Natural killer cell treated with Interleukin-12 subunit alpha and Interleukin-12 subunit beta and Interleukin-15 and Interleukin-18, amount 100 ng/mL, for 72 hours (primary cell): Measurements from ENCODE around the gene FLT3. TPM values are rescaled to one million over a fixed set of nuclear protein-coding genes. Genes with fewer than 3 reads are reported as not detected.
"Not testable (repeated sequence)": the region's sequence is repeated elsewhere in the genome, so short reads cannot be mapped to it uniquely, and the experiment has no call there.

Experiments used
- ATAC-seq, 2 donors: fragments of 150-1000 bp; cut with Tn5 transposase in 1 of 2; sonication (Bioruptor Pico), chemical (Tn5 transposase) in 1 of 2; 2 replicates each; pipeline ENCODE4 v1.10.0; 2021
- DNase-seq: peaks from one replicate; pipeline ENCODE4 v3.0.0; 2022; ENCODE audit warnings: low spot score
- H3K27ac Mint-ChIP-seq, 2 donors: 1 replicate in 1 of 2; 2 replicates in 1 of 2; pipeline ENCODE4 v1.8.0; 2022; ENCODE audit warnings: mixed read lengths in 2 of 2, mild to moderate bottlenecking in 1 of 2, moderate library complexity in 1 of 2
- H3K27me3 Mint-ChIP-seq, 2 donors: 1 replicate in 1 of 2; 2 replicates in 1 of 2; pipeline ENCODE4 v1.8.0; 2022; ENCODE audit warnings: mixed read lengths in 2 of 2
- H3K36me3 Mint-ChIP-seq: one replicate; pipeline ENCODE4 v1.8.0; 2022; ENCODE audit warnings: mixed read lengths
- H3K4me1 Mint-ChIP-seq, 2 donors: 1 replicate in 1 of 2; 2 replicates in 1 of 2; pipeline ENCODE4 v1.8.0; 2022; ENCODE audit warnings: low read depth in 2 of 2, mixed read lengths in 2 of 2, mild to moderate bottlenecking in 1 of 2
- H3K4me3 Mint-ChIP-seq: one replicate; pipeline ENCODE4 v1.8.0; 2022; ENCODE audit warnings: mixed read lengths
- H3K9me3 Mint-ChIP-seq: 2 replicates; pipeline ENCODE4 v1.8.0; 2022; ENCODE audit warnings: mixed read lengths
- total RNA-seq, 2 donors: library from RNA; stranded (reverse); gene quantifications; one replicate each; pipeline ENCODE4 v1.2.3, GENCODE V29; 2022

Gene FLT3
- total RNA-seq, 2 donors from 2014 or later: not detected

- H3K4me1 Mint-ChIP-seq: peaks cover 0 to 7% of the 10 kb centered on the region in 2 donors
- DNase-seq (no peak), ATAC-seq (no peak)
- no peaks in the 10 kb centered on the region for H3K9me3 Mint-ChIP-seq
- no peaks in the 10 kb centered on the region for H3K36me3 Mint-ChIP-seq
- no peak overlapping the region for H3K4me3 Mint-ChIP-seq
- H3K27me3 Mint-ChIP-seq: peaks cover 53 to 64% of the 10 kb centered on the region in 2 donors
- no peak overlapping the region for H3K27ac Mint-ChIP-seq
These were observed 134.4 kb downstream of the FLT3 start for GRCh38 chr13:27965740-27966640.

- no peaks in the 10 kb centered on the region for H3K36me3 Mint-ChIP-seq
- DNase-seq: no peak
- H3K4me3 Mint-ChIP-seq: no peak overlapping the region
- peaks cover 0 to 7% of the 10 kb centered on the region in 2 donors for H3K4me1 Mint-ChIP-seq
- H3K27ac Mint-ChIP-seq: no peak overlapping the region
- no peaks in the 10 kb centered on the region for H3K9me3 Mint-ChIP-seq
- ATAC-seq: no peak
- peaks cover 47 to 58% of the 10 kb centered on the region in 2 donors for H3K27me3 Mint-ChIP-seq
These were observed 135.0 kb downstream of the FLT3 start for GRCh38 chr13:27965343-27965739.

- no peak for DNase-seq
- no peak overlapping the region for H3K27ac Mint-ChIP-seq
- H3K36me3 Mint-ChIP-seq: no peaks in the 10 kb centered on the region
- no peaks in the 10 kb centered on the region for H3K9me3 Mint-ChIP-seq
- H3K4me3 Mint-ChIP-seq: no peak overlapping the region
- ATAC-seq: no peak
- H3K4me1 Mint-ChIP-seq: peaks cover 0 to 7% of the 10 kb centered on the region in 2 donors
- H3K27me3 Mint-ChIP-seq: peaks cover 48 to 61% of the 10 kb centered on the region in 2 donors
These were observed 135.5 kb downstream of the FLT3 start for GRCh38 chr13:27964741-27965323.

GRCh38 chr13:27964206-27964605 is 136.2 kb downstream of the FLT3 start:
- H3K36me3 Mint-ChIP-seq, H3K4me3 Mint-ChIP-seq, ATAC-seq, DNase-seq, H3K27ac Mint-ChIP-seq, H3K9me3 Mint-ChIP-seq, H3K4me1 Mint-ChIP-seq: not testable (repeated sequence)
- peaks cover 44 to 60% of the 10 kb centered on the region in 2 donors for H3K27me3 Mint-ChIP-seq

GRCh38 chr13:27963491-27963890 is 136.9 kb downstream of the FLT3 start:
- peaks cover 0 to 4% of the 10 kb centered on the region in 2 donors for H3K4me1 Mint-ChIP-seq
- H3K27ac Mint-ChIP-seq: no peak overlapping the region
- peaks cover 44 to 64% of the 10 kb centered on the region in 2 donors for H3K27me3 Mint-ChIP-seq
- H3K4me3 Mint-ChIP-seq: no peak overlapping the region
- H3K9me3 Mint-ChIP-seq: no peaks in the 10 kb centered on the region
- no peaks in the 10 kb centered on the region for H3K36me3 Mint-ChIP-seq
- ATAC-seq (no peak), DNase-seq (no peak)

- Mint-ChIP-seq H3K4me3 (no peak overlapping the region), H3K27me3 (peaks cover 43 to 65% of the 10 kb centered on the region in 2 donors), H3K9me3 (no peaks in the 10 kb centered on the region), H3K27ac (no peak overlapping the region), H3K4me1 (peaks cover 0 to 4% of the 10 kb centered on the region in 2 donors), H3K36me3 (no peaks in the 10 kb centered on the region)
- DNase-seq: no peak
- no peak for ATAC-seq
These were observed 137.4 kb downstream of the FLT3 start for GRCh38 chr13:27962982-27963381.

GRCh38 chr13:27962128-27962841 is 138.1 kb downstream of the FLT3 start:
- Mint-ChIP-seq H3K27ac (no peak overlapping the region), H3K4me3 (no peak overlapping the region), H3K4me1 (no peaks in the 10 kb centered on the region), H3K36me3 (no peaks in the 10 kb centered on the region), H3K27me3 (peaks cover 39 to 63% of the 10 kb centered on the region in 2 donors), H3K9me3 (no peaks in the 10 kb centered on the region)
- ATAC-seq (no peak), DNase-seq (no peak)

GRCh38 chr13:27961227-27962085 is 138.9 kb downstream of the FLT3 start:
- ATAC-seq: no peak
- Mint-ChIP-seq H3K27me3 (peaks cover 40 to 61% of the 10 kb centered on the region in 2 donors), H3K27ac (no peak overlapping the region), H3K4me1 (no peaks in the 10 kb centered on the region), H3K9me3 (no peaks in the 10 kb centered on the region), H3K36me3 (no peaks in the 10 kb centered on the region), H3K4me3 (no peak overlapping the region)
- no peak for DNase-seq

- DNase-seq (no peak), ATAC-seq (peak; percentile 37 to 64)
- no peaks in the 10 kb centered on the region for H3K9me3 Mint-ChIP-seq
- no peak overlapping the region for H3K27ac Mint-ChIP-seq
- no peaks in the 10 kb centered on the region for H3K36me3 Mint-ChIP-seq
- no peaks in the 10 kb centered on the region for H3K4me1 Mint-ChIP-seq
- peak overlapping the region; percentile 44 for H3K4me3 Mint-ChIP-seq
- H3K27me3 Mint-ChIP-seq: peaks cover 38 to 56% of the 10 kb centered on the region in 2 donors
These were observed 139.8 kb downstream of the FLT3 start for GRCh38 chr13:27960362-27961226.

GRCh38 chr13:27959976-27960361 is 140.4 kb downstream of the FLT3 start:
- ATAC-seq: no peak
- Mint-ChIP-seq H3K4me1 (no peaks in the 10 kb centered on the region), H3K27ac (no peak overlapping the region)

GRCh38 chr13:27956576-27957300 is 143.6 kb downstream of the FLT3 start:
- Mint-ChIP-seq H3K4me1 (peaks cover 7 to 9% of the 10 kb centered on the region in 2 donors), H3K9me3 (no peaks in the 10 kb centered on the region), H3K36me3 (no peaks in the 10 kb centered on the region), H3K27ac (no peak overlapping the region), H3K27me3 (peaks cover 38 to 54% of the 10 kb centered on the region in 2 donors), H3K4me3 (no peak overlapping the region)
- ATAC-seq (no peak), DNase-seq (no peak)

More at GRCh38 chr13:27959976-27960361, 140.4 kb downstream of the FLT3 start:
- no peaks in the 10 kb centered on the region for H3K9me3 Mint-ChIP-seq
- DNase-seq: no peak
- no peaks in the 10 kb centered on the region for H3K36me3 Mint-ChIP-seq
- peaks cover 39 to 58% of the 10 kb centered on the region in 2 donors for H3K27me3 Mint-ChIP-seq
- H3K4me3 Mint-ChIP-seq: peak overlapping the region; percentile 44

GRCh38 chr13:27955014-27955591 is 145.3 kb downstream of the FLT3 start:
- no peak for ATAC-seq
- peaks cover 32 to 54% of the 10 kb centered on the region in 2 donors for H3K27me3 Mint-ChIP-seq
- H3K36me3 Mint-ChIP-seq: no peaks in the 10 kb centered on the region
- no peaks in the 10 kb centered on the region for H3K9me3 Mint-ChIP-seq
- no peak overlapping the region for H3K27ac Mint-ChIP-seq
- no peak overlapping the region for H3K4me3 Mint-ChIP-seq
- no peak for DNase-seq
- H3K4me1 Mint-ChIP-seq: peaks cover 7 to 9% of the 10 kb centered on the region in 2 donors
